RWPE1 (cell line): ENCODE data around the gene LTC4S.

ENCODE experiments used
- CTCF ChIA-PET: fragments of 350-600 bp; sonication (Branson Sonifier 250); formaldehyde crosslinking; extraction: SDS; loops from one replicate; lab custom pipeline; 2021; lab: Yijun Ruan, JAX
- POLR2A ChIA-PET: fragments of 400-600 bp; formaldehyde crosslinking; extraction: SDS; loops from one replicate; lab custom pipeline; 2020; ENCODE audit warnings: antibody characterized with exemption; ENCODE audit not compliant: low non-redundant PET; lab: Yijun Ruan, JAX
- DNase-seq: peaks from one replicate; pipeline ENCODE4 v3.0.0; 2012; ENCODE audit warnings: low spot score
- H3K27ac ChIP-seq: fragments of 450-650 bp; 2 replicates; pipeline ENCODE4 v1.5.1; 2017
- CTCF ChIP-seq: fragments of 450-650 bp; conservative IDR thresholded peaks from 2 replicates; pipeline ENCODE4 v1.5.1; 2017; ENCODE audit warnings: low read depth, mild to moderate bottlenecking

The LTC4S gene

DNA sequence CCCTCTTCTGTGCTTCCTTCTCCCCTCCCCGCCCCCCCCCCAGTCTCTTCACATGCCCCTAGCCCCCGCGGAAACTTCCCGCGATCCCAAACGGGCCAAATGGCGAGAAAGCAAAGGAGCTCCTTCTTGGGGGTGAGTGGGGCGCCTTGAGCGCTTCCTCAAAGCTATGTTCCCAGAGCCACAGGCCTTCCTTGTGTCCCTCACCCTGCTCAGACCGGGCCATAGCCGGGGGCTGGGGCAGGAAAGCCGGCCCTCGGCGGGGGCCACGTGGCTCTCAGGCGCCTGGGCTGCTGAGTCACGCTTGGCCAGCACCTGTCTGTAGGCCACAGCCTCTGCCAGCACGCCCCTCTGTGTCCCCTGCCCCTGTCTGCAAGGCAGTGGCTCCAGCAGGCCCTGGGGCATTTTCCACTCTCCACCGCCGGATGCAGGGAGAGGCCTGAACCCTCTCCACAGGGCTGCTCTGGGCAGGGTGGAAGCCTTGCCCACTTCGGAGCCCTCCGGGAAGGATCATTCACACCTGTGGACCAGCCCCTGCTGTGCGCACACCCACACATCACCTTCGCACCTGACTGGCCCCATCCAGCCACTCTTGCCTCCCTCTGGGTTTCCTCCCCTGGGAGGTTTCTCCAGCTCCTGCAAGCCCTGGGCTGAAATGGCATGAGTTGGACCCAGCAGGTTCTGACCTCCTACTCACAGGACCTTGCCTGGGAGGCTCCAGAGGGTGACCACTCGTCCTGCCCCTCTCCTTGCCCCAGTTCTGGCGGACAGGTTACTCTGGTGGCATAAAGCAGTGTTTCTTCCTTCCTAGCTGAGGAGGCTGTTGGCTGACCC lies 25.7 kb downstream of the LTC4S start:
- no peak for TF ChIP-seq CTCF
- DNase-seq = peak; percentile 60
- ChIA-PET CTCF (interaction anchor here (0.5 to 0.7 kb wide), 3 partner anchors 23 to 271 kb away, joined by 3 read pairs; no protein-coding TSS in a partner anchor), POLR2A (interaction anchor here (0.6 to 1.3 kb wide), 4 partner anchors 9 to 15 kb away, joined by 3 to 12 read pairs (median 5); no protein-coding TSS in a partner anchor)
- peak overlapping the region; percentile 95 for H3K27ac ChIP-seq

DNA sequence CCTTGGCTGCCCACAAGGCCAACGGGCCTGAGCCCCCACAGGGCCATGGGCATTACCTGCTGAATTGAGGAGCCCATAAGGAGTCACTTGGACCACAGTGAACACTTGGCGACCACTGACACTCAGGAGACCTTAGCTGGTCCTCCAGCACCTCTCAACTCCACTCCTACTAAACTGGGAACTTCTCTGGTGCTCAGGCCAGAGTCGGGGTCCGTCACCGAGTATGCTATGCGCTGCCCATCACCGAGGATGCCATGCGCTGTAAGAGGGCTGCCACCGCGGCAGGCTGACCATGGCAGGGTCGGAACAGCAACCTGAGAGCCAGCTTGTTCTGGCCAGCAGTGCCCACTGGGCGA lies 26.3 kb downstream of the LTC4S start:
- POLR2A ChIA-PET = interaction anchor here (0.6 to 1.3 kb wide), 3 partner anchors 9 to 88 kb away, joined by 3 to 7 read pairs (median 3); no protein-coding TSS in a partner anchor

GRCh38 chr5:179820483-179821297 lies 26.9 kb downstream of the LTC4S start, which contains the start of gene SQSTM1:
Gene SQSTM1, plus strand, starts transcription at chr5:179820905. Its CDS starts 32 bp downstream, at chr5:179820937.
- peak; percentile 87 for DNase-seq
- H3K27ac ChIP-seq = peak within 1 kb of the TSS; percentile 95
- POLR2A ChIA-PET = interaction anchor here (0.7 to 1.3 kb wide), 3 partner anchors 15 to 88 kb away, joined by 3 to 7 read pairs (median 4); no protein-coding TSS in a partner anchor
- TF ChIP-seq CTCF = no peak
- CTCF ChIA-PET = no interaction called here

More for the DNA sequence above, 26.3 kb downstream of the LTC4S start:
- peak overlapping the region; percentile 95 for H3K27ac ChIP-seq
- DNase-seq = no peak
- CTCF ChIA-PET = interaction anchor here (0.5 to 0.7 kb wide), 3 partner anchors 23 to 270 kb away, joined by 3 read pairs; no protein-coding TSS in a partner anchor
- no peak for TF ChIP-seq CTCF

- TF ChIP-seq CTCF = no peak
- ChIA-PET CTCF (interaction anchor here (0.6 to 0.7 kb wide), 3 partner anchors 58 to 549 kb away, joined by 3 to 6 read pairs (median 4); no protein-coding TSS in a partner anchor), POLR2A (interaction anchor here (0.7 to 0.8 kb wide), 3 partner anchors 9 to 25 kb away, joined by 3 to 4 read pairs (median 4); no protein-coding TSS in a partner anchor)
- peak; percentile 97 for DNase-seq
- H3K27ac ChIP-seq = peak overlapping the region; percentile 95
Measured at GRCh38 chr5:179821298-179822058, 27.7 kb downstream of the LTC4S start.

- no peak for TF ChIP-seq CTCF
- DNase-seq = no peak
- H3K27ac ChIP-seq = peak overlapping the region; percentile 95
- POLR2A ChIA-PET = interaction anchor here (0.7 kb wide), 2 partner anchors 9 to 15 kb away, joined by 3 to 4 read pairs; no protein-coding TSS in a partner anchor
- CTCF ChIA-PET = interaction anchor here (0.5 to 0.7 kb wide), 4 partner anchors 11 to 550 kb away, joined by 3 to 6 read pairs (median 4); no protein-coding TSS in a partner anchor
Measured at GRCh38 chr5:179822059-179822432, 28.3 kb downstream of the LTC4S start.
